HG02763 (cell line): ENCODE data around the gene GALR2.

Experiments
- ATAC-seq: cut with Tn5 transposase; IDR thresholded peaks from one replicate; pipeline ENCODE4 v1.9.1; 2021; ENCODE audit warnings: mild to moderate bottlenecking, moderate library complexity; ENCODE audit not compliant: unreplicated experiment

The GALR2 gene

DNA sequence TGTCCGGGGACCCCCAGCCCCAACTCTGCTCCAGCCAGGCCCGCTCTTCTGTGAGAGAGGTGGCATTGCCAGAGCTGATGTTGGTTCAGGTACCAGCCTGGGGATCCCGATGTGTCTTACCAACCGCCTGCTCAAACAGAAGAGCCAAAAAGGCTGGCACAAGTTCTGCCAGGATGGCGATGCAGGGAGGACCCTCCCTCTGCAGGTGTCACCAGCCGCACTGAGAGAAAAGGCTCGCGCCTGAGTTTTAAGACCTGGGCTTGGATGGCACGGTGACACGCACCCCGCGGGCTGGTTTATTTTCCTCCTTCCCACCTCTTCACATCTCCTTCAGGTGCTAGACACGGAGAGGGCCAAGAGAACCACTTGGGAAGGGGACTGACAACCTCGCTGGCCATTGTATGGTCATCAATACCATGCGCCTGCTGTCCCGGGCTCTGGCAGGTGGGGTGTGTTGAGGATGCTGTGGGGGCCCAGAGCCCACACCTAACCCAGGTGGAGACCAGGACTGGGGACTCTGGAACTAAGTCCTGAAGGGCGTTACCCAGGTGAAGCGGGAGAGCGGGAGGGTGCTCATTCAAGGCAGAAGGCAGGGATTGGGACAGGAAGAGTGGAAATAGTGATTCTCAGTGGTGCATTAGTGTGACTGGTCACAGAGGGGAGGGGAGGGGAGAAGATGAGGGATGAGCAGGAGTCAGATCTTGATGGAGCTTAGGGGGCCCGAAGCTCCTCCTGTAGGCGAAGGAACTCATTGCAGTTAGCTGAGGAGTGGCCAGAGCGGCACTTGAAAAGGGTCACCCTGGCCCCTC lies 50.2 kb downstream of the GALR2 start:
- no peak for ATAC-seq

DNA sequence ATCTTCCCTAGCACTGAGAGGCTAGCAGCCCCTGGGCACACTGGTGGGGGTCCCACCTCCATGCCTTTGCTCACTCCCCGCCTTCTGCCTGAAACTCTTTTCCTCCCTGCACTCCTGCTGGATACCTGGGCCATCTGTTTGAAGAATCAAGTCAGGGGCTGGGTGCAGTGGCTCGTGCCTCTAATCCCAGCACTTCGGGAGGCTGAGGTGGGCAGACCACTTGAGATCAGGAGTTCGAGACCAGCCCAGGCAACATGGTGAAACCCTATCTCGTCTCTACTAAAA lies 50.8 kb downstream of the GALR2 start:
- no peak for ATAC-seq

DNA sequence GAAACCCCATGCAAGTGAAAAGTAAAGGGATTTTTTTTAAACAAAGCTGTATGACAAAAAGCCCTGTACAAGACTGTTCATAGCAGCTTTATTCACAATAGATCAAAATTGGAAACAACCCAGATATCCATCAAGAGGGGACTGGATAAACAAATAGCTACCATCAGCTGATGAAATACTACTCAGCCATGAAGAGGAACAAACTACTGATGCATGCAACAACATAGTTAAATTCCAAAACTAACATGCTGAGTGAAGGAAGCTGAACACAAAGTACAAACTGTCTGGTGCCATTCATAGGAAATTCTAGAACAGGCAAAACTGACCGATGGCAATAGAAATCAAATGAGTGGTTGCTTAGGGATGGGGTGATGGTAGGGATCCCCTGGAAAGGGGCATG lies 51.3 kb downstream of the GALR2 start:
- no peak for ATAC-seq
